Smooth muscle cell (in vitro differentiated cells): ENCODE results near the gene LTK. TPM values are rescaled to one million over a fixed set of nuclear protein-coding genes. Genes with fewer than 3 reads are reported as not detected.

ENCODE experiments used
- DNase-seq: peaks from one replicate; lab custom pipeline; 2025; ENCODE audit not compliant: unreplicated experiment; lab: John Stamatoyannopoulos, UW
- H2AFZ ChIP-seq: fragments of 200-600 bp; sonication (generic); 2 replicates; pipeline ENCODE4 v1.6.0; 2016; ENCODE audit warnings: antibody characterized with exemption, low read depth, mild to moderate bottlenecking
- H3F3A ChIP-seq: fragments of 200-600 bp; sonication (generic); 2 replicates; pipeline ENCODE4 v1.6.0; 2017; ENCODE audit warnings: antibody characterized with exemption, low read depth
- H3K27ac ChIP-seq: fragments of 200-600 bp; sonication (generic); 2 replicates; pipeline ENCODE4 v1.5.1; 2016; ENCODE audit warnings: low read depth, mild to moderate bottlenecking
- H3K27me3 ChIP-seq: fragments of 200-600 bp; sonication (generic); 2 replicates; pipeline ENCODE4 v1.6.1; 2016; ENCODE audit warnings: low read depth, mild to moderate bottlenecking
- H3K36me3 ChIP-seq: fragments of 200-600 bp; sonication (generic); 2 replicates; pipeline ENCODE4 v1.5.1; 2016; ENCODE audit warnings: low read depth
- H3K4me1 ChIP-seq: fragments of 200-600 bp; sonication (generic); 2 replicates; pipeline ENCODE4 v1.5.1; 2016; ENCODE audit warnings: low read depth
- H3K4me2 ChIP-seq: fragments of 200-600 bp; sonication (generic); 2 replicates; pipeline ENCODE4 v1.6.0; 2016; ENCODE audit warnings: mild to moderate bottlenecking
- H3K4me3 ChIP-seq: fragments of 200-600 bp; sonication (generic); 2 replicates; pipeline ENCODE4 v1.5.1; 2016; ENCODE audit warnings: mild to moderate bottlenecking
- H3K79me2 ChIP-seq: fragments of 200-600 bp; sonication (generic); 2 replicates; pipeline ENCODE4 v1.6.0; 2016; ENCODE audit warnings: low read depth, mild to moderate bottlenecking
- H3K9ac ChIP-seq: fragments of 200-600 bp; sonication (generic); 2 replicates; pipeline ENCODE4 v1.6.0; 2016; ENCODE audit warnings: low read depth
- H3K9me3 ChIP-seq: fragments of 200-600 bp; sonication (generic); replicated peaks from 2 replicates; pipeline ENCODE4 v1.5.1; 2016; ENCODE audit warnings: low read depth
- H4K20me1 ChIP-seq: fragments of 200-600 bp; sonication (generic); 2 replicates; pipeline ENCODE4 v1.6.0; 2016; ENCODE audit warnings: low read depth
- WGBS: methylation state at CpG from one replicate; pipeline ENCODE4 v1.1.7; 2016; ENCODE audit warnings: low lambda C conversion rate; 5-methylcytosine and 5-hydroxymethylcytosine counted together
- polyA plus RNA-seq: library from polyadenylated mRNA; unstranded; fragments of >200 nt; fragmentation: Nextera tagmentation; extraction: Ambion mirVana; gene quantifications from 2 replicates; pipeline ENCODE4 v1.2.1, GENCODE V29; 2016
- total RNA-seq: library from RNA; depleted of rRNA; stranded (reverse); fragments of >200 nt; gene quantifications from 2 replicates; pipeline ENCODE4 v1.2.3, GENCODE V29; 2014
- TF ChIP-seq, protein P1 (sequence below): fragments of 200-600 bp; sonication (generic); IDR thresholded peaks from 2 replicates; pipeline ENCODE4 v1.5.1; 2017; ENCODE audit warnings: borderline replicate concordance, mild to moderate bottlenecking, antibody characterized with exemption; ENCODE audit not compliant: insufficient read depth, poor library complexity, severe bottlenecking

LTK gene
- total and polyA plus RNA-seq, 2 experiments from 2014 or later: 1.2 to 1.6 TPM

- Histone ChIP-seq H2AFZ (no peak overlapping the region), H3K27me3 (no peaks in the 10 kb centered on the region), H3K4me1 (peaks cover 46% of the 10 kb centered on the region), H3F3A (peaks cover 15% of the 10 kb centered on the region), H3K36me3 (no peaks in the 10 kb centered on the region), H3K9ac (no peak overlapping the region), H3K4me2 (peak overlapping the region; percentile 26), H3K9me3 (no peaks in the 10 kb centered on the region), H3K4me3 (no peak overlapping the region), H4K20me1 (no peaks in the 10 kb centered on the region), H3K27ac (no peak overlapping the region), H3K79me2 (no peaks in the 10 kb centered on the region)
- 90% methylated on average over 16 of the region's 16 CpGs for WGBS
- no peak for DNase-seq
- TF ChIP-seq, protein P1, sequence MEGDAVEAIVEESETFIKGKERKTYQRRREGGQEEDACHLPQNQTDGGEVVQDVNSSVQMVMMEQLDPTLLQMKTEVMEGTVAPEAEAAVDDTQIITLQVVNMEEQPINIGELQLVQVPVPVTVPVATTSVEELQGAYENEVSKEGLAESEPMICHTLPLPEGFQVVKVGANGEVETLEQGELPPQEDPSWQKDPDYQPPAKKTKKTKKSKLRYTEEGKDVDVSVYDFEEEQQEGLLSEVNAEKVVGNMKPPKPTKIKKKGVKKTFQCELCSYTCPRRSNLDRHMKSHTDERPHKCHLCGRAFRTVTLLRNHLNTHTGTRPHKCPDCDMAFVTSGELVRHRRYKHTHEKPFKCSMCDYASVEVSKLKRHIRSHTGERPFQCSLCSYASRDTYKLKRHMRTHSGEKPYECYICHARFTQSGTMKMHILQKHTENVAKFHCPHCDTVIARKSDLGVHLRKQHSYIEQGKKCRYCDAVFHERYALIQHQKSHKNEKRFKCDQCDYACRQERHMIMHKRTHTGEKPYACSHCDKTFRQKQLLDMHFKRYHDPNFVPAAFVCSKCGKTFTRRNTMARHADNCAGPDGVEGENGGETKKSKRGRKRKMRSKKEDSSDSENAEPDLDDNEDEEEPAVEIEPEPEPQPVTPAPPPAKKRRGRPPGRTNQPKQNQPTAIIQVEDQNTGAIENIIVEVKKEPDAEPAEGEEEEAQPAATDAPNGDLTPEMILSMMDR: no peak
Measured at GRCh38 chr15:41561104-41561776, 47.6 kb upstream of the LTK start.

DNA sequence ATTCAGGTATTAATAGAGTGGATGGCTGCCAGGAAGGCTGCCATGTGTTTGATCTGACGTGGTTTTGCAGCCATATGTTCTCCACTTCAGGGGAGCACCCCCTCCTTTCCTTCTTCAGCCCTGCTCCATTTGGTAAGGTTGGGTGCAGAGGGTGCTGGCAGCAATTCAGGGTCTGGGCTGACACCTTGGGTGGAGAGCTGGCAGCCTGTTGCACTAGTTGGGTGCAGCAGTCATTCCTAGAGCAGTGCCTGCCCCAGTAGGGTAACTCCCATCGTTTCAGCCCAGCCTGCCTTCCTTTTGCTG, 46.9 kb upstream of the LTK start:
- Histone ChIP-seq H4K20me1 (no peaks in the 10 kb centered on the region), H3K9me3 (no peaks in the 10 kb centered on the region), H3K4me3 (peak overlapping the region; percentile 74), H3K27ac (no peak overlapping the region), H3K79me2 (no peaks in the 10 kb centered on the region), H3F3A (peaks cover 15% of the 10 kb centered on the region), H2AFZ (no peak overlapping the region), H3K9ac (no peak overlapping the region), H3K36me3 (no peaks in the 10 kb centered on the region), H3K4me1 (peaks cover 41% of the 10 kb centered on the region), H3K27me3 (no peaks in the 10 kb centered on the region), H3K4me2 (no peak overlapping the region)
- TF ChIP-seq, protein P1: no peak
- WGBS: 69% methylated on average over 2 of the region's 2 CpGs
- no peak for DNase-seq

DNA sequence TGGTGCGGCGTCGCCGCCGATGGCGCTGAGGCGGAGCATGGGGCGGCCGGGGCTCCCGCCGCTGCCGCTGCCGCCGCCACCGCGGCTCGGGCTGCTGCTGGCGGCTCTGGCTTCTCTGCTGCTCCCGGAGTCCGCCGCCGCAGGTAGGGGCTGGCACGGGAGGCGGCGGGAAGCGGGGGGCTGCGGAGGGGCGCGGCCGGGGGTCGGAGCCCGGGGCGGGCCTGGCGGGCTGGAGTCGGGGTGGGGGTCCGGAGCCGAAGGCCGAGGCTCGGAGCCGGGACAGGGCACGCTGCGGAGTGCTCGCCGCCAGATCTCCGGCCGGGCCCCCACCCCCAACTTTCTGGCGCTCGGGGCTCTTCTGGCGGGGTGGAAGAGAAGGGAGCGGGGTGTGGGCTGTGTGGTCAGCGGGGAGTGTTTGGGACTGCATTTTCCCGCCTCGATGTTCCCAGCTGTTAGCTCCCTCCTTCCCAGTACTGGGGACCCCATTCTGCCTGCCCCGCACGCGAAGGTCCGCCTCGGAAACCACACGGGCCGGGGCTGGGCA, 45.7 kb upstream of the LTK start:
- Histone ChIP-seq H3K9me3 (no peaks in the 10 kb centered on the region), H2AFZ (peak overlapping the region; percentile 74), H3K9ac (peak overlapping the region; percentile 43), H3K36me3 (no peaks in the 10 kb centered on the region), H3K4me2 (peak overlapping the region; percentile 99), H3K4me3 (peak overlapping the region; percentile 74), H3K4me1 (peaks cover 35% of the 10 kb centered on the region), H3K27me3 (no peaks in the 10 kb centered on the region), H3F3A (peaks cover 15% of the 10 kb centered on the region), H3K79me2 (no peaks in the 10 kb centered on the region), H3K27ac (no peak overlapping the region), H4K20me1 (no peaks in the 10 kb centered on the region)
- no peak for DNase-seq
- TF ChIP-seq, protein P1: no peak
- 1% methylated on average over 23 of the region's 60 CpGs for WGBS
